NCI-H69 (cell line): ENCODE measurements around the gene OR7A10.

Experiments
- DNase-seq: peaks from one replicate; lab custom pipeline; 2025; lab: John Stamatoyannopoulos, UW

The OR7A10 gene

GRCh38 chr19:14848822-14849221 lies at the start of gene OR7A10:
Gene OR7A10, minus strand, starts transcription at chr19:14848922. Its CDS starts 7,045 bp downstream, at chr19:14841877.
- DNase-seq: no peak

DNA sequence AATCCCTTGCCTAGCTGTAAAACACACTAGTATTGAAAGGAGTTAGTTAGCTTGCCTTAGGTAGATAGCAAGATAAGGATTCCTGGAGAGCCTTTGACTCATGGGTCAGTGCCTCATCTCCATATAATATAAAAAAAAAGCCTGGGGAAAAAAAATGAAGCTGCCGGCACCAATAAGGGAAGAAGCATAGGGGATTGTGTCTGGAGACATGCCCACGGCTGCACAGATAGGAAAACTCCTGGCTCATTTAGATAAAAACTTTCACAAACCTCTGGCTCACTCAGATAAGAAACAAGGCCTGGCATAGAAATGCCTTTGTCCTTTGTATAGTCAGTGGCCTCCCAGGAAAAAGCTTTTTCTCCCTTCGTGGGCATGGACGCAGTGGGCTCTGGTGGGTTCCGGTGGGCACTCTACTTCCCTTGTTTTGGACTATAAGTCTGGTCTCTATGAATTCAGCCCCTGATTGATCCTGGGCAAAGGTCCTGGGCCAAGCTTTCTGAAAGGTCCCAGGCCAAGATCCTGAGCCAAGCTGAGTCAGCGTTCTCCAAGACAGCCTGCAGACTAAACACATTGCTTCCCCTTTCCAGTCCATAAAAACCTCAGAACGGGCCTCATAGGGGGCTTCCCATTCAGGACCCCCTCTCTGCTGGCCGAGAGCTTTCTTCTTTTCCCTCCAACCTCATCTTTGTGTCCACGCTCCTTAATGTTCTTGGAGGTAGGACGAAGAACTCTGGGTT lies 42.1 kb upstream of the OR7A10 start:
- DNase-seq: no peak

DNA sequence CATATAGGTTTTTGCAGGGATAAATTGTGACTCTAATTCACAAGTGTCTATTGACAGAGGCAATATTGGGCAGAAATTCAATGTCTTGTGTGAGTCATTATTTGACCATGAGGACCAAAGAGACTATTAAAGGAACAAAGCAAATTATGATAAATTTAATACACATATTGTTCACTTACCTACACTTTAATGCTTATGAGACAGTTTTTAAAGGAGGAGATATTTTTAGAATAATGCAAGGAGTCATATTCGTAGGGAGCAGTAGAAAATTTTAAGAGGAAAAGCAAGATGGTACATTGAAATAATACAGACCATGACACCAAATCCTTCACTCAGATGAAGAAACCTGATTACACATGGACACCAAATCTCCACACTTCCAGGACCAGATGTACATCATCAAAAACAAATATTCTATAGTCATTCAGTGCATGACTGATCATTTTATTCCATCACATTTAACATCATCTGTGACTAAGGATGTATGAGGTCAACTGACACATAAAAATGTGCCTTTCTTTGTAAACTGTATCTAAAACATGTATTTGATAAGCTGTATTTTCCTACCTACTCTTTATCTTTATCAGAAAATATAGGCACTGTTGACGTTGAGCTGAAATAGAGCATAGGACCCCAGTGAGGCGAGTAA lies 41.4 kb upstream of the OR7A10 start:
- DNase-seq: no peak

- no peak for DNase-seq
These were observed 37.3 kb upstream of the OR7A10 start, which contains the start of gene OR7A17 for GRCh38 chr19:14886032-14886431. Gene OR7A17, minus strand, starts transcription at chr19:14886132. Its CDS starts 4,777 bp downstream, at chr19:14881355.

- DNase-seq: peak; percentile 7
These were observed 23.0 kb upstream of the OR7A10 start for GRCh38 chr19:14871619-14872230.

DNA sequence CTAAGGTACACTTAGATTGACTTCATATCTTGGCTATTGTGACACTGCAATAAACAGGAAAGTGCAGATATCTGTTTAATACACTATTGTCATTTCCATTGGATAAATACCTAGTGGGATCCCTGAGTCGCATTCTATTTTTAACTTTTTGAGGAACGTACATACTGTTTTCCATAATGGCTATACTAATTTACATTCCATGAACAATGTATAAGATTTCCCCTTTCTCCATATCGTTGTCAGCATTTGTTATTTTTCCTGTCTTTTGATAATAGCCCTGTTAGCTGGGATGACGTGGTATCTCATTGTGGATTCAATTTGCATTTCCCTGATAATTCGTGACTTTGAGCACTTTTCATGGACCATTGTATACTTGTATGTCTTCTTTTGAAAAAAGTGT lies 19.8 kb upstream of the OR7A10 start:
- DNase-seq: no peak

GRCh38 chr19:14843578-14843977 lies 5.1 kb downstream of the OR7A10 start:
- DNase-seq: no peak

- no peak for DNase-seq
These were observed 5.6 kb downstream of the OR7A10 start for GRCh38 chr19:14843169-14843568.

DNA sequence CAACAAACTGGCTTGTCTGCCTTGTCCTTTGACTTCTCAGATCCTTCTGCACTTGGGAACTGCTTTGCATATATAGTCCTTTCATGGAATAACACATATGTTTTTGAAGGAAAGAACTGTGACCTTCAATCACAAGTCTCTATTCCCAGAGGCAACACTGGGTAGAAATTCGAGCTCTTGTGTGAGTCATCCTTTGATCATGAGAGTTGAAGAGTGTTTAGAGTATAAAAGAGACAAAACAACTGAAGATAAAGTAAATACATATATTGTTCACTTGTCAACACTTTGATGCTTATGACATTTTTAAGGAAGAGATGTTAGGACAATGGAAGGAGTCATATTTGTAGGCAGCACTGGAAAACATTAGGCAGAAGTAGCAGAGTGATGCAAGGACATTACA lies 8.5 kb downstream of the OR7A10 start:
- DNase-seq: no peak

- no peak for DNase-seq
These were observed 11.3 kb downstream of the OR7A10 start for GRCh38 chr19:14837391-14837790.

DNA sequence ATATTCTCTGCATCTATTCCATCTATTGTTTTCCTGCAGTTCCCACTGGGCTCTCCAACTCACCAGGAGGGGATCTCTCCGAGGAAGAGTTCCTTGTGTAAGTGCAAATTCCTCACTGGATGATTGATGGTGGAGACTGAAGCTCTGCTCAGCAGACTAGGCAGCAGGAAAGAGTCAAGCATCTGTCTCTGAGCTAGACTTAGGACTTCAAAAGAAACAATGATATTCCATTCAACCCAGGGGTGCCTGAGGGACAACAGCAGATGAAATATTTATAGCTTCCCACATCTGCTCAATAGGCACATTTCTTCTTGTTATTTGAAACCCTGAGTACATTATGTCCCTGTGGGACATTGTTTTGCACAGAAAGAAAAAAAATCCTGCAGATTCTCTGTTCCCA lies 13.7 kb downstream of the OR7A10 start, which contains the start of the genes OR7A5 and OR7C1:
Gene OR7A5, minus strand, starts transcription at position 175 of the 400 bp plus-strand sequence. CDS start 6,944 bp downstream, outside the sequence.
Gene OR7C1, minus strand, starts transcription at position 175 of the 400 bp plus-strand sequence. CDS start 35,049 bp downstream, outside the sequence.
- DNase-seq: peak; percentile 31

- DNase-seq: no peak
These were observed 18.0 kb downstream of the OR7A10 start for GRCh38 chr19:14830702-14831101.

DNA sequence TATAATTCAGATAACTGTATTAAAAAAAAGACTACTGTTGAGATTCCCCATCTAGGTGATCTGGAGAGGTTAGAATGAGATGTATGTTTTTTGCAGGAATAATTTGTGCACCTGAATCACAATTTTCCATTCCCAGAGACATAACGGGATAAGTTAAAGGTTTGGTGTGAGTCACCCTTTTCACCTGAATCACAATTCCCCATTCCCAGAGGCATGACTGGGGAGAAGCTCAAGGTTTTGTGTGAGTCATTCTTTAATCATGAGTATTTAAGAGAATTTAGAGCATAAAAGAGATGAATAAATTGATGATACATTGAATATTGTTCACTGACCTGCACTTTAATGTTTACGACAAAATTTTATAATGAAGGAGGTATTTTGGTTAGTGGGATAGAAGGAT lies 22.7 kb downstream of the OR7A10 start:
- DNase-seq: no peak

DNA sequence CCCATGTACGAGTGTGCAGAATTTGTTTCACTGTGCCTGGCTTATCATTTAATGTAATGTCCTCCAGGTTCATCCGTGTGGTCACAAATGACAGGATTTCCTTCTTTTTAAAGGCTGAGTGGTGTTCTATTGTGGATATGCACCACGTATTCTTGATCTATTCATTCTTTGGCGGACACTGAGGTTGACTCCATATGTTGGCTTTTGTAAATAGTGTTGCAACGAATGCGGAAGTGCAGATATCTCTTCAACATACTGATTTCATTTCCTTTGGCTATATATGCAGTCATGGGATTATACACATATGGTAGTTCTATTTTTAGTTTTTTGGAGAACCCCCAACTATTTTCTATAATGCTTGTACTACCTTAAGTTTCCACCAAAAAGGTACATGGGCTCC lies 26.8 kb downstream of the OR7A10 start:
- DNase-seq: no peak

GRCh38 chr19:14818588-14818987 lies 30.1 kb downstream of the OR7A10 start:
- no peak for DNase-seq

- no peak for DNase-seq
These were observed 31.7 kb downstream of the OR7A10 start for GRCh38 chr19:14817052-14817451.

DNA sequence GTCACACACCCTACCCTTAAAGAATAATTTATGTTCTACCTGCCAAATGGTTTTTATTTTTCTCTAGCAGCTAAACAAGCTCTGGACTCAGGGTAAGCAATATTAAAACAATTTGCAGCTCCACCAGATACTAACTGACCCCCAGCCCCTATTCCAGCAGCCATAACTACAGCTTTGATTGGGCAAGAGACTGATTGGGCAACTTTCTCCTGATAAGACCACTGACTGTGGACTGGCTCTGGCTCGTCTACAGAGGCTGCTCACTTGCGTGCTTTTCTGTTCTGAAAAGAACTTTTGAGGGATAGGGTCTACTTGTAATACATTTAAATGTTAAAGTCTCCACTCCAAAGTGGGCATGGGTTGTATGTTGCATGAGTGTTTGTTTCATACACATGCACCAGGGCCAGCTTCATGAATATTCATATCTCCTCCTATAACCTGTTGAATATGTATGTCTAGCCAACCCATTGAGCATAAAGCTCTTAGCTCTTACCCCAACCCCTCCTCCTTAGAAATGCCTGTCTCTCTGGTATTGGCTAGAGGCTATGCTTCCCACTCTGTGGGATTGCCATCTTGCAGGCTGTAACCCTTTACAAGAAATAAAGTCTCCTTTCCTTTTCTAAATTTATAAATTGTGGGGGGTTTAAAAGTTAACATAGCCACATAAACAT lies 33.6 kb downstream of the OR7A10 start:
- DNase-seq: no peak

- DNase-seq: no peak
These were observed 39.3 kb downstream of the OR7A10 start for GRCh38 chr19:14809272-14810057.

DNA sequence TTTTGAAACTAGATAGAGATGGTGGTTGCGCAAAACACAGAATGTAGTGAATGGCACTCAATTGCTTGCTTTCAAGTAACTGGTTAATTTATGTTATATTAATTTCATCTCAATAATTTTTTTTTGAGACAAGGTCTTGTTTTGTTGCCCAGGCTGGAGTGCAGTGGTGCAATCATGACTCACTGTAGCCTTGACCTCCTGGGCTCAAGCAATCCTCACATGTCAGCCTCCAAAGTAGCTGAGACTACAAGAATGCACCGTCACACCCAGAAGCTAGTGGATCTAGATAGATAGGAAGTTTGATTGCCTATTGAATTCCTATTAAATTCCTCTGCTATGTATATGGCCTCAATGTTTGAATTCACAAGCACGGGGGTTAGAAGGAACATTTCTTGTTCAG lies 44.0 kb downstream of the OR7A10 start:
- no peak for DNase-seq

DNA sequence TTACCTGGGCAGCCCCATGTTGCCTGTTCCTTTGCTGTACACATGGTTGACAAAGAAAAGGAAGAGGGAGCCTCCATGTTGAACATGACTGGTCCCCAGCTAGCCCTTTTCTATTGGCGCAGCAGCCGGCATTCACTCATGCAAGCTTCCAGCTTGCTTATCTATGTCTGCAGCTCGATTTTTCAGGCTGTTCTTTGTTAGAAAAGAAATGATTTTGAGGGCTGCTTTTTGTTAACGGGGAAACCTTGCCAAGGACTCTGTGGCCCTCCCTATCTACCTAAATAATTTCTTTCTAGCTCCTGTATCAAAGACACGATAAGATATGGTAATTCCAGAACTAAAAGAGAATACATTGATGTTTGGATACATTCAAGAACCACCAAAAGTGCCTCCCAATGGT lies 50.0 kb downstream of the OR7A10 start:
- DNase-seq: no peak

DNA sequence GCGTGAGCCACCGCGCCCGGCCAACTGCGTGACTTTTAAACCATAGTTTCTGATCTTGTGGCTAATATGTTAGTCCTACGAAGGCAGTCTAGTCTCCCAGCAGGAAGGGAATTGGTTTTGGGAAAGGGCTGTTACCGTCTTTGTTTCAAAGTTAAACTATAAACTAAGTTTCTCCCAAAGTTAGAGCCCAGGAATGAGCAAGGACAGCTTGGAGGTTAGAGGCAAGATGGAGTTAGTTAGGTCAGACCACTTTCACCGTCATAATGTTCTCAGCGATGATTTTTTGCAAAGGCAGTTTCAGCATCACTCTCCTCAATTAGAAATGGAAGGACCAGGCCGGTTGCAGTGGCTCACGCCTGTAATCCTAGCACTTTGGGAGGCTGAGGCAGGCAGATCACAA lies 52.7 kb downstream of the OR7A10 start:
- no peak for DNase-seq
